ENCODE measurements around the gene CAMTA1. TPM values are rescaled to one million over a fixed set of nuclear protein-coding genes. Genes with fewer than 3 reads are reported as not detected.

The CAMTA1 gene
- total RNA-seq, 1 donor = 71.6 TPM

DNA sequence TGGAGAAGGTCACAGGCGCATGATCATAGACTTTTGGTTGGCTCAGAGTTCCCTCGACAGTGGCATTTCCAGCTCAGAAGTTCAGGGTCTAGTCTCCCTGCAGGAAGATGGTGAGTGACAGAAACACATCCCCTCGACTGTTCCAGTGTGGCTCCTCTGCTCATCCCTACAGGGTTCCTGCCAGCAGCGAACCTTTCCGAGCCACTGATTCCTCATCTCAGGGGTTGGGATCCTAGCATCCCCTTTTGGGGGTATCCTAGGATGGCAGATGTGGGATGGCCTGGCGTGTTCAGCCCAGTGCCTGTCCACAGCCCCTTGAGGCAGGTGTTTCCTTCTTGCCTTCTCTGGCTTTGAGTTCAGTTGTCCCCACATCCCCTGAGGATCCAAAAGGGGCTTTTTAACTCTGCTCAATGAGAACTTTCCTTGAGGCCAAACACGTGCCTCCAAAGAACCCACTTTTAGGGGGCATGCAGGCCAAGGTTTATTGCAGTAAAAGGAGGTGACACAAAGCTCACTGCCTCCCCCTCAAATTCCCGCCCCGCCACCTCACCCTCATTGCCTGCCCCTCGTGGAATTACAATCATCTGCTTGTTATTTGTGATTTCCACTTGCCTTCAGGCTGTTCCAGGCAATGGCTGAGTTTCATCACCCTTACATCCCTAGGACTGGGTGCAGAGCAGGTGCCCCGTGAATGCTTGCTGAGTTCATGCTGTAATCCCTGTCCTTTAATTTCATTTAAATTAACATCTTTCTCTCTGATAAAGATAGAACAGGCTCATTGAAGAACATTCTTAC is 440.7 kb downstream of the CAMTA1 start:
- H3K9me3 ChIP-seq (ENCODE audit: low read depth, low read length) = no peaks in the 10 kb centered on the region
- H3K4me3 ChIP-seq (ENCODE audit: low read length) = no peak overlapping the region

DNA sequence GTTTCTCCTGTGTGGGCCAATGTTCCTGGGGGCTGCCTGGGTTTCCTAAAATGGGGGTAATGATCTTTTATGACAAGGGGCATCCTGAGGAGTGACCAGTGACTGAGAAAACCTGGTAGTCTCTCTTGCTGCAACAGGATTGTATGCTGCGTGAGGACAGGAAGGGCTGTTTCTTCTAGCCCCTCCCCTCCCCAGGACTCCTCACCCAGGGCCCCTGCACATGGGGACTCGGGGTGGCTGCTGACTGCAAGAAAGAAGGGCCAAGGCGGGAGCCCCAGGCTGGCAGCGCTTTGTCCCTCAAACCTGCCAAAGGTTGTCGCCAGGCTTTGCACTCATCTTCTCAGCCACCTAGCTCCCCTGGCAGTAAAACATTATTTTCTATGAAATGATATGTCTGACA is 442.4 kb downstream of the CAMTA1 start:
- Histone ChIP-seq H3K27me3 (ENCODE audit: insufficient read depth, low read length) (no peaks in the 10 kb centered on the region), H3K4me3 (ENCODE audit: low read length) (no peak overlapping the region), H3K9me3 (ENCODE audit: low read depth, low read length) (no peaks in the 10 kb centered on the region), H3K4me1 (ENCODE audit: insufficient read depth, low read length) (no peaks in the 10 kb centered on the region)

More for the DNA sequence above, 440.7 kb downstream of the CAMTA1 start:
- Histone ChIP-seq H3K27me3 (ENCODE audit: insufficient read depth, low read length) (no peaks in the 10 kb centered on the region), H3K4me1 (ENCODE audit: insufficient read depth, low read length) (no peaks in the 10 kb centered on the region)

DNA sequence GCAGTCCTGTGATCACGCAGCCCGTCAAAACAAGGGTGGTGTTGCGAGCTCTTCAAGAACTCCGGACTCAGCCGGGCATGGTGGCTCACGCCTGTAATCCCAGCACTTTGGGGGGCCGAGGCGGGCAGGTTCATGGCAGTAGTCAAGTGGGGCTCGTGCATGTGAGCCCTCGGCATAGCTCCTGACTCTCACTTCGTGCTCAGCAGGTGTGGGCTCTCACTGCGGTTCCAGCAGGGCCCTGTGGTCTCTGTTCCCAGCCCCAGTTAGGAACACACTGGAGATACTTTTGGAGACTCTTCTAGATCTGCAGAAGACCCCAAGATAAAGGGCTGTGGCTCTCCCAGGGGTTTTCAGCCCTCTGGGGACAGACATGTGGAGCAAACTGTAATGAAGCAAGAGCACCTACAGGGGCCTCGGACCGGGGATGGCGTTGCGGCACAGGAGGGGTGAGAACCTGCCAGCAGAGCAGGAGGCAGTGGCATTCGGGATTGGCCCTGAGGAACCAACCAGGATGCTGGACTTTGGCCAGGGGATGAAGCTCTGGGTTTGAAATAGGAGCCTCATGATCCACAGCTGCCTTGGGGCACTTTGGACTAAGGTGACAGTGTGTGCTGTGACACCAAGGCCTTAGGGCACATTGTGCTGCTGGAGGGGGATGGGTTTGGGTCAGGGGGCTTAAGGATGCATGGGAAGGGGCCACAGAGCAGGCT is 443.2 kb downstream of the CAMTA1 start:
- H3K9me3 ChIP-seq (ENCODE audit: low read depth, low read length) = no peaks in the 10 kb centered on the region
- no peaks in the 10 kb centered on the region for H3K27me3 ChIP-seq (ENCODE audit: insufficient read depth, low read length)
- no peak overlapping the region for H3K4me3 ChIP-seq (ENCODE audit: low read length)
- no peaks in the 10 kb centered on the region for H3K4me1 ChIP-seq (ENCODE audit: insufficient read depth, low read length)

DNA sequence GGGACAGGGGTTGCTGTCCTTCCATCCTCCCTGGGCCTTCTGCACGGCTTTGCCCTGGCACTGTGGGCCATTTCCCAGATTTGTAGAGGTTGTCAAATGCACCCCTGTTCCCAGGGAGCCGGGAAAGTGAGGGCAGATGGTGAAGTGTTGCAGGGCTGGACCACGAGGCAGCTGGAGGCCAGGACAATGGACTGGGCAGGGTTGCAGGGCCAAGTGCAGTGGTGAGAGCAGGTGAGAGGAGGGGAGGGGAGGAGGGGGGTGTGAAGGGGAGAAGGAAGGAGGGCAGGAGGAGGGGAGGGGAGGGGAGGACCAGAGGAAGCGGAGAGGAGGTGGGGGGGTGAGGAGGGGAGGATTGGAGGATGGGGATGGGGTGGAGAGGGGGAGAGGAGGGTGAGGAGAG is 443.9 kb downstream of the CAMTA1 start:
- Histone ChIP-seq H3K4me3 (ENCODE audit: low read length) (no peak overlapping the region), H3K4me1 (ENCODE audit: insufficient read depth, low read length) (no peaks in the 10 kb centered on the region), H3K27me3 (ENCODE audit: insufficient read depth, low read length) (no peaks in the 10 kb centered on the region), H3K9me3 (ENCODE audit: low read depth, low read length) (no peaks in the 10 kb centered on the region)

DNA sequence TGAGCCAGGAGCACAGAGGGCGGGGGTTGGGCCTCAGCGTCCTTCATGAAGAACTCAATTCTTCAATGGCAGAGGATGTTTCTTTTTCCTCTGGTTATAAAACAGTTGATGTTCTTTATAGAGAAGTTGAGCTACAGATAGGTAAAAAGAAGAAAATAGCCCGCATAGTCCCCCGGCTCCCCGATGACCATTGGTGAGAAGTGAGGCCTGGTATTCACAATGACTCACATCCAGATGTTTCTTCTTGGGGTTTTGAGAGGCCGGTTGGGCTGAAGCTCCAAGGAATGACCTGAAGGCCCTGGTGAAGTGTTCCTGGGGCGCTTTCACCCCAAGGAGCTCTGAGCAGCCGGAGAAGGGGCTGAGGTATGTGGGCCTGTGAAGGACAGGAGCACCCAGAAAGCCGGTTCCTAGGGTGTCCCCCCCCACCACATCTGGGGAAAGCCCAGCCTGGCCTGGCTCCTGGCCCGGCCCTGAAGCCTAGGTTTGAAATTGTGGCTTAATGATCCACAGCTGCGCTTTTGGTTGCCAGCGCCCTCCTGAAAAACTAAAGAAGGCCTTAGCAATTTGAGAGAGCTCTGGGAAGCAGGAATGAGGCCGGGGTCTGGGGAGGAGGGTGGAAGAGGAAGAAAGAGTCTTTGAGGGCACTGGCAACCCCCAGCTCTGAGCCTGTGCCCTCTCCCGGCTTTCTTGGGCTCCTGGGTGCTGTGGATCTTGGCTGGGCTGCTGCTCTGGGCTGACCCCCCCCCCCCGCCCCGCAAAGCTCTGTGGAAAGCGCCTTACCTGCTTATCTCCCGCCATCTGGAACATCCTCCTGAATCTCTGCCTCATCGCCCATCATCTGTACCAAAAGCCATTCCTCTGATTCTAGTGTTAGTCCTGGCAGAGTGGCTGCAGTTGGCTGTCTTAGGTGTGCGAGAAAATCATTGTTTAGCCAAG is 444.7 kb downstream of the CAMTA1 start:
- Histone ChIP-seq H3K9me3 (ENCODE audit: low read depth, low read length) (no peaks in the 10 kb centered on the region), H3K4me1 (ENCODE audit: insufficient read depth, low read length) (no peaks in the 10 kb centered on the region), H3K4me3 (ENCODE audit: low read length) (no peak overlapping the region), H3K27me3 (ENCODE audit: insufficient read depth, low read length) (no peaks in the 10 kb centered on the region)

DNA sequence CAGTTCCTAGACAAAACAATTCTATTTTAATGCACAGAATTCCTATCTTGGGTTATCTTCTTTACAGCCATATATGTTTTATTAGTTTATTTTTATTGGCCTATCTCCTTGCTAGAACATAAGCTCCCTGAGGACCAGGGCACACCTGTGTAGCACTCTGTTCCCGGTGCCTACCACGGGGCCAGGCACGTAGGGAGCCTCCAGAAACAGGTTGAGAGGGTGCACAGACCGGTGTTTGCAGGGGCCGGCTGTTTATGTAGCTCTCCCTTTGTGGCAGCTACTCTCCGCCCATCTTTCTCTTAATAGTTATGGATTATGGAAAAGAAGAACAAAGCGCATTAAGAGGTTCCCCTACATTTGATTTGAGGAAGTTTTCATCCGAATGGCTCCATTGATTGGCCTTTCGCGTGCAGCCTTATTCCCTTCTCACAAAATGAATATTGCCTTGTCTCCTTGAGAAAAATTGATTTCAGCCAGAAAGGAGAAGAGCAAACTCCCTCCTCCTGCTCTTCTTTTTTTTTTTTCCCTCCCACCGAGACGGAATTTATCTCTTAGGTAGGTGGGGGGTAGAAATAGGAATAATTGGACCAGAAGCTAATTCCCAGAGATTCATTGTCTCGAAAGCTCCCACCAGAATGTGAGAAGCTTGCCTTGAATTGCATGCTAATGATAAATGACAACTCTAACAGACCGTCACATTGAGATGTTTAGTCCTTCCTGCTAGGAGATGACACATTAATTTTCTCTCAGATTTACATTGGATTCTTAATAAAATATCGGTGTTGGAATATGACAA is 447.4 kb downstream of the CAMTA1 start:
- Histone ChIP-seq H3K4me3 (ENCODE audit: low read length) (no peak overlapping the region), H3K4me1 (ENCODE audit: insufficient read depth, low read length) (no peaks in the 10 kb centered on the region), H3K27me3 (ENCODE audit: insufficient read depth, low read length) (no peaks in the 10 kb centered on the region), H3K9me3 (ENCODE audit: low read depth, low read length) (no peaks in the 10 kb centered on the region)

DNA sequence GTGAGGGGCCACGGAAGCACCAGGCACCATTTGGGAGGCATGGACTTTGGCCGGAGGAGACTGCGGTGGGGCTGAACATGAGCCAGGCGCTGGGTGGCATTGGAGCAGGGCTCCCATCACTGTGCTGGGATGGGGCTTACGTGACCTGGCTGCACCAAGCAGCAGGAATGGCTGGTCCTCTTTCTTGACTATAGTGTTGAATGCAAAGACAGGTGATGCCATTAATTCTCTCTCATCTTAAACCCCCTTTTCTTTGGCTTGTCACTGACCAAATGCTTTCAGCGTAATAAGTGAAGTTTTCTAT is 447.9 kb downstream of the CAMTA1 start:
- Histone ChIP-seq H3K27me3 (ENCODE audit: insufficient read depth, low read length) (no peaks in the 10 kb centered on the region), H3K4me3 (ENCODE audit: low read length) (no peak overlapping the region), H3K4me1 (ENCODE audit: insufficient read depth, low read length) (no peaks in the 10 kb centered on the region), H3K9me3 (ENCODE audit: low read depth, low read length) (no peaks in the 10 kb centered on the region)

DNA sequence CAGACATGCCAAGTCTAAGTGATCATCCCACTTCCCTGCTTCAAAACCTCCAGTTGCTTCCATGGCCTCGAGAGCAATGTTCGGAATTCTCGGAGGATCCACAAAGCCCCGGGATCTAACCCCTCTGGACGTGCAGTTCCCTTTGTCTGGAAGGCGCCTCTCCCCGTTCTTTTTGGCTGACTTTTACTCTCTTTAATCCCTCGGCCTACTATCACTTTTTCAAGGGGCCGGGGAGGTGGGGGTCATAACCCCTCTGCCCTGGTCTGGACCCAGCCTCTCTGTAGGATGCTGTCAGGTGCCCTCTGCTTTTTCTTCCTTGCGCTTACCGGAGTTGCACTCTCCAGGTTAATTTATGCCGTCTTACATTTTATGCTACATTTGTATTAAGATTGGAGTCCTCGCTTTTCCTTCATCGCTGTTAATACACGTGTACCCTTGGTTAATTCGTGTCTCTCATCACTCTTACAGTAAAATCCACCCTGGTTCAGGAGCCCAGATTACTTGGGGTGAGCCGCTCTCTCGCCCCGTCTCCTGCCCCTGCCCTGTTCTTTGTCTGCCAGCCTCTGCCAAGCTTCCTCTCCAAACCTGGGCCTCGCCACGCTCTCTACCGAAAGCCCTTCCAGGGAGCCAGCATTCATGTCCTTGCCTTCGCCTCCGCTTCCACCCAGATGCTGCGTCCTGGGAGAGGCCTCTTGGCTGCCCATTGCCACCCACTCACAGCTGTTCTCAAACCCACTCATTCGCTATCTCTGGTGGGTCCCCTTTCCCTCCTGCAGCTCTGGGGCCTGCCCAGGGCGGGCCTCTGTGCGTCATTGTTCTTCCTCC is 448.6 kb downstream of the CAMTA1 start:
- Histone ChIP-seq H3K9me3 (ENCODE audit: low read depth, low read length) (no peaks in the 10 kb centered on the region), H3K27me3 (ENCODE audit: insufficient read depth, low read length) (no peaks in the 10 kb centered on the region), H3K4me1 (ENCODE audit: insufficient read depth, low read length) (no peaks in the 10 kb centered on the region), H3K4me3 (ENCODE audit: low read length) (no peak overlapping the region)

DNA sequence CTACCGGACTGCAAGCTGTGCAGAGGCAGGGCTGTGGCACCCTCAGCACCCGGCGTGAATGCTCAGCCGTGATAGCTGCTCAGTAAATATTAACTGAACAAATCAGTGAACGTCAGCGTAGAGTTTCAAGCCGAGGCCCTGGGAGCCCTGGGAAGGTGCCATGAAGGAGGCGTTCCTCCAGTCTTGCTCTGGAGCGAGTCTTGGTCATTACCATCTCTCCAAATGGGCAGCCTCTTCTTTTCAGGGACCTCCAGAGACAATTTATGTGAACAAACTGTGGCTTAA is 449.2 kb downstream of the CAMTA1 start:
- H3K27me3 ChIP-seq (ENCODE audit: insufficient read depth, low read length) = no peaks in the 10 kb centered on the region
- no peaks in the 10 kb centered on the region for H3K4me1 ChIP-seq (ENCODE audit: insufficient read depth, low read length)
- no peaks in the 10 kb centered on the region for H3K9me3 ChIP-seq (ENCODE audit: low read depth, low read length)
- H3K4me3 ChIP-seq (ENCODE audit: low read length) = no peak overlapping the region

DNA sequence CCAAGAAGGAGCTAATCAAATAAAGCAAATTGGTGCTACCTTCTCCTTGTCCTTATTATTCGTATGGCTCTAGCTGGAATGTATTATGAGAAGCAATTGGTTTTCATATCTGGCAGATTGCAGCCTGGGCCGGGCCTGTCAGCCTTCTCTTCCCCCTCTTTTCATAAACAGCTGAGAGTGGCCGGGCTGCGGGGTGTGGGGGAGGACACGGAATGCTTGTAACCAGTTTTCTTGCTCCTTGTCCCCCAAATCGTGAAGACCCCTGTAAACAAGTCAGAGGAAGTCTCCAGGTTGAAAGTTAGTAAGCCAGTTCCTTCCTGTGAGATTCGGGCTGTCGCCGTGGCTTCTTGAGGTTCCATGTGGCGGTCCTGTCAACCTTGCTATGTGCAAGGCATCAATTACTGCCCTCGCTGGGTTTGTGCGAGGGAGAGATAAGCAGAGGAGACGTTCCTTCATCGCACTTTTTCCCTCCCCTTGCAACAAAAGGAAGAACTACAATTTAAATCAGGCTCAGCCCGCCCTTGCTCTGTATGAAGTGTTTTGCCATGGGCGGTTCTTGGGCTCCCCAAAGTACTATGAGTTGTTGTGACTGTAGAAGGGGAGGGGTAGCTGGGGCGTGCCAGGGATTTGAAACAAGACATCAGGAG is 450.7 kb downstream of the CAMTA1 start:
- Histone ChIP-seq H3K4me1 (ENCODE audit: insufficient read depth, low read length) (no peaks in the 10 kb centered on the region), H3K4me3 (ENCODE audit: low read length) (no peak overlapping the region), H3K9me3 (ENCODE audit: low read depth, low read length) (no peaks in the 10 kb centered on the region), H3K27me3 (ENCODE audit: insufficient read depth, low read length) (no peaks in the 10 kb centered on the region)

DNA sequence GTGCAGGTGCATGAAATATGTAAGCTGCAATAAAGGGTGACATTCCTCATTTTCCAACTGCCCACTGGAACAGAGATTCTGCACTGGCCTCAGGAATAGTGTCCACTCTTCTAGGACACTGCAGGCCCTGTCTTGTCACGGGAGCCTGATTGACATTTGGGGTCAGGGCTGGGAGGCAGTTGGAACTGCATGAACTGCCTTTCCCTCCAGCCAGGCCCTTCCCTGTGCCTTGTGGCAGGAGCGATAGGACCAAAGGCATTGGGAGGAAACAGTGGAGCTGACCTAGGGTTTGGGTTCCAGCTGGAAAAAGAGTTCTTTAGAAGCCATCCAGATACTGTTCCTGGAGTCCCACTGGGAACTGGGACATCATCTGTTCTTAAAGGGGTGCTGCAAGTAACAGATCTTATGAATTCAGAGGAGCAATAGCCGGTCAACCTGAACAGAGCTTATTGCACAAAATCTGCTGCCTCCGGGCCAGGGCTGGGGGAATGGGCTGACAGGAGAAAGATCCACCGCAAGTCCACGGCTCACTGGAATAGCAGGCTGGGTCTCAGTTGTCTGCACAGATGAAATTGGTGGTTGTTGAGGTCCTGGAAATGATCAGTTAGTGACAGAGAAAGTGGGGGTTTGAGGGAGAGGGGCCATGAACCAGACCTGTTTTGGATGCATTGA is 451.7 kb downstream of the CAMTA1 start:
- H3K4me1 ChIP-seq (ENCODE audit: insufficient read depth, low read length) = no peaks in the 10 kb centered on the region
- no peaks in the 10 kb centered on the region for H3K9me3 ChIP-seq (ENCODE audit: low read depth, low read length)
- no peak overlapping the region for H3K4me3 ChIP-seq (ENCODE audit: low read length)
- H3K27me3 ChIP-seq (ENCODE audit: insufficient read depth, low read length) = no peaks in the 10 kb centered on the region

DNA sequence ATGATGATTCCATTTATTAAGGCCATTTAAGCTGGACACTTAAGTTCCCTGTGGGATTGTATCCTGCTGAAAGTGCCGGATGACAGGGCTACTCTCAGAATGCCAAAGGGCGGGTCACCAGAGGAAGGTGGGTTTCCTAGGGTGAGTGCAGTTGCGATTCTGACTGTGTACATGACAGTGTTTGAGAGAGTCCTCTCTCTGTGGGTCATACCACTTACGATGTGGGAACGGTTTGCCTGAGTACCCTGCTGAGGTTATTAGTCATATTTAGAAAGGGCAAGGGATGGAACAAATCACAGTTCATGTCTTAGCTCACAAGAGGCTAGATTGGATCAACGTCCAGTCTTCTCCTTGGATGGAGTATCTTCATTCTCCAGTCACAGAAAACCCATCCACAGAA is 461.9 kb downstream of the CAMTA1 start:
- Histone ChIP-seq H3K4me3 (ENCODE audit: low read length) (no peak overlapping the region), H3K9me3 (ENCODE audit: low read depth, low read length) (no peaks in the 10 kb centered on the region), H3K27me3 (ENCODE audit: insufficient read depth, low read length) (no peaks in the 10 kb centered on the region), H3K4me1 (ENCODE audit: insufficient read depth, low read length) (no peaks in the 10 kb centered on the region)

DNA sequence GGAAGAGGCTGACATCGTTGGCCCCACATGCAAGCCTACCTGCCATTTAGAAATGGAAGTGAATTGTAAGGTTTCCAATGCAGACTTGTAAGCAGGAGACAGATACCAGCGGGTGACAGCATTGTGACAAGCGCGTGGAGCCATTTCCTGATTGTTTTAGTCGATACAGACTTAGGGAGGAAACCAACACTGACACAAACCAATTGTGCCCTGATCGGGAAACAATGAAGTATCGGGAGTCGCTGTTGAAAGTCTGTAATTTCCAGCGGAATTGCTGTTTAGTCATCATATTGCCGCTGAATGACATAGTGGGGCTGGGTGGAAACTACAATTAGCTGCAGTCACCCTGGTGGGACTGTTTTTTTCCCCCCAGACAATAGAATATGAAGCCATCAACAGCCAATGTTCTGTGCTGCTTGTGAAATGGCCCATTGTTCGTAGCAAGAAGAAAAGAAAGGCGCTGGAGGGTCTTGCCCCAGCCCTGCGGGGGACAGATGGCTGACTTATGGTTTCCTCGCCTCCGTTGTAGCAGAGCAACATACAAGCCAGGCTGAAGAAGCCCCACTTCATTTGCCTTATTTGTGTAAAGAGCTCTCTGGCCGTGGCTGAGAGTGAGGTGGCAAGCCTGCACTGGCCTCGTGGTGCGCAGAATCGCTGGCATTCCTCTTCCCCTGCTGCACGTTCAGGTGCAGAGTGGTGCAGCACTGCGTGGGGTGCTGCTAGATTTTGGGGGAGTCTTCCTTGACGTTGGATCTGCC is 462.7 kb downstream of the CAMTA1 start:
- H3K27me3 ChIP-seq (ENCODE audit: insufficient read depth, low read length) = no peaks in the 10 kb centered on the region
- H3K4me1 ChIP-seq (ENCODE audit: insufficient read depth, low read length) = no peaks in the 10 kb centered on the region
- H3K4me3 ChIP-seq (ENCODE audit: low read length) = no peak overlapping the region
- H3K9me3 ChIP-seq (ENCODE audit: low read depth, low read length) = no peaks in the 10 kb centered on the region
